SU-DHL-6 (cell line): ENCODE measurements around the gene RPS28.

ENCODE experiments used
- H2AFZ ChIP-seq: fragments of 200-600 bp; sonication (generic); 2 replicates; pipeline ENCODE4 v1.6.1; 2014; ENCODE audit warnings: low read depth, mild to moderate bottlenecking, moderate library complexity, mixed read lengths, antibody characterized with exemption, low read length; ENCODE audit not compliant: severe bottlenecking
- H3F3A ChIP-seq: fragments of 200-600 bp; shearing (Covaris generic); 2 replicates; pipeline ENCODE4 v1.6.0; 2016; ENCODE audit warnings: antibody characterized with exemption, mild to moderate bottlenecking; ENCODE audit not compliant: insufficient read depth
- H3K27ac ChIP-seq: fragments of 200-600 bp; sonication (generic); 2 replicates; pipeline ENCODE4 v1.5.1; 2016; ENCODE audit warnings: low read depth, mild to moderate bottlenecking, low read length, moderate library complexity, mixed read lengths
- H3K27me3 ChIP-seq: fragments of 200-600 bp; sonication (generic), shearing (Covaris generic); 2 replicates; pipeline ENCODE4 v1.6.0; 2014; ENCODE audit warnings: mild to moderate bottlenecking, low read length
- H3K36me3 ChIP-seq: fragments of 200-600 bp; sonication (generic); 2 replicates; pipeline ENCODE4 v1.6.1; 2014; ENCODE audit warnings: mild to moderate bottlenecking, low read length, mixed read lengths
- H3K4me2 ChIP-seq: fragments of 300-600, 200-600 bp; shearing (Covaris generic), sonication (generic); 2 replicates; pipeline ENCODE4 v1.6.0; 2014; ENCODE audit warnings: low read length, low read depth, mild to moderate bottlenecking; ENCODE audit not compliant: poor library complexity, severe bottlenecking
- H3K4me3 ChIP-seq: fragments of 200-600 bp; sonication (generic); 2 replicates; pipeline ENCODE4 v1.5.1; 2014; ENCODE audit warnings: antibody characterized with exemption, low read length, mild to moderate bottlenecking, mixed read lengths; ENCODE audit not compliant: insufficient read depth, poor library complexity, severe bottlenecking
- H3K79me2 ChIP-seq: fragments of 200-600 bp; sonication (generic); 2 replicates; pipeline ENCODE4 v1.6.1; 2014; ENCODE audit warnings: mild to moderate bottlenecking, low read length, moderate library complexity; ENCODE audit not compliant: insufficient read depth
- H3K9ac ChIP-seq: fragments of 200-600 bp; sonication (generic); 2 replicates; pipeline ENCODE4 v1.7.0; 2014; ENCODE audit warnings: mild to moderate bottlenecking, low read length
- H3K9me2 ChIP-seq: fragments of 200-600 bp; sonication (generic); replicated peaks from 2 replicates; pipeline ENCODE4 v1.6.1; 2014; ENCODE audit warnings: low read length; ENCODE audit not compliant: insufficient read depth
- H3K9me3 ChIP-seq: fragments of 200-600 bp; sonication (generic); 2 replicates; pipeline ENCODE4 v1.6.1; 2014; ENCODE audit warnings: low read length, mixed read lengths; ENCODE audit not compliant: insufficient read depth
- H4K20me1 ChIP-seq: fragments of 200-600 bp; sonication (generic); 2 replicates; pipeline ENCODE4 v1.6.1; 2014; ENCODE audit warnings: low read depth, mild to moderate bottlenecking, antibody characterized with exemption, low read length, moderate library complexity, mixed read lengths
- CTCF ChIP-seq: fragments of 200-600 bp; sonication (generic); IDR thresholded peaks from one replicate; pipeline ENCODE4 v1.5.1; 2017; ENCODE audit warnings: antibody characterized with exemption, mild to moderate bottlenecking, low read length, moderate library complexity; ENCODE audit not compliant: insufficient read depth, poor library complexity, severe bottlenecking
- EZH2phosphoT487 ChIP-seq: fragments of 200-600 bp; sonication (generic), shearing (Covaris generic); conservative IDR thresholded peaks from 2 replicates; pipeline ENCODE4 v1.6.1; 2018; ENCODE audit warnings: mild to moderate bottlenecking, antibody characterized with exemption, low read length, moderate library complexity, mixed read lengths

RPS28 gene

GRCh38 chr19:8355631-8356402 lies 34.5 kb downstream of the RPS28 start:
- Histone ChIP-seq H3K4me2 (no peak overlapping the region), H4K20me1 (no peaks in the 10 kb centered on the region), H3K27me3 (no peaks in the 10 kb centered on the region), H3K9me2 (no peaks in the 10 kb centered on the region), H3K9me3 (no peaks in the 10 kb centered on the region), H3K27ac (no peak overlapping the region), H3K79me2 (no peaks in the 10 kb centered on the region), H3K4me3 (no peak overlapping the region), H3K36me3 (no peaks in the 10 kb centered on the region), H2AFZ (no peak overlapping the region), H3F3A (no peaks in the 10 kb centered on the region), H3K9ac (no peak overlapping the region)
- no peak for TF ChIP-seq EZH2phosphoT487
- no peak for TF ChIP-seq CTCF

GRCh38 chr19:8357007-8357521 lies 35.8 kb downstream of the RPS28 start:
- no peaks in the 10 kb centered on the region for H3K9me2 ChIP-seq
- no peaks in the 10 kb centered on the region for H3K36me3 ChIP-seq
- H3K27me3 ChIP-seq, result no peaks in the 10 kb centered on the region
- no peak overlapping the region for H3K4me2 ChIP-seq
- no peak overlapping the region for H2AFZ ChIP-seq
- TF ChIP-seq CTCF (no peak), EZH2phosphoT487 (no peak)
- H3K79me2 ChIP-seq, result no peaks in the 10 kb centered on the region
- H3K9ac ChIP-seq, result no peak overlapping the region
- no peaks in the 10 kb centered on the region for H3F3A ChIP-seq
- no peaks in the 10 kb centered on the region for H3K9me3 ChIP-seq
- no peak overlapping the region for H3K4me3 ChIP-seq
- no peaks in the 10 kb centered on the region for H4K20me1 ChIP-seq
- no peak overlapping the region for H3K27ac ChIP-seq

GRCh38 chr19:8358948-8359347 lies 37.7 kb downstream of the RPS28 start:
- TF ChIP-seq EZH2phosphoT487, result no peak
- no peak for TF ChIP-seq CTCF
- no peaks in the 10 kb centered on the region for H3K9me3 ChIP-seq
- H3K27ac ChIP-seq, result no peak overlapping the region
- no peaks in the 10 kb centered on the region for H3K79me2 ChIP-seq
- H3K4me3 ChIP-seq, result no peak overlapping the region
- no peaks in the 10 kb centered on the region for H3K36me3 ChIP-seq
- no peak overlapping the region for H3K9ac ChIP-seq
- H2AFZ ChIP-seq, result no peak overlapping the region
- H3F3A ChIP-seq, result no peaks in the 10 kb centered on the region
- no peaks in the 10 kb centered on the region for H4K20me1 ChIP-seq
- H3K9me2 ChIP-seq, result no peaks in the 10 kb centered on the region
- H3K27me3 ChIP-seq, result no peaks in the 10 kb centered on the region
- no peak overlapping the region for H3K4me2 ChIP-seq
